SK-N-SH (cell line): ENCODE measurements around the gene OSBPL2. TPM values are rescaled to one million over a fixed set of nuclear protein-coding genes. Genes with fewer than 3 reads are reported as not detected.

Source experiments
- CTCF ChIA-PET: fragments of 300-600, 350-600 bp; formaldehyde crosslinking; extraction: SDS; loops from one replicate; lab custom pipeline; 2021; lab: Yijun Ruan, JAX
- POLR2A ChIA-PET: fragments of 350-600 bp; sonication (Branson Sonifier 250); formaldehyde crosslinking; extraction: SDS; loops from one replicate; lab custom pipeline; 2020; ENCODE audit warnings: antibody characterized with exemption, inconsistent platforms; lab: Yijun Ruan, JAX
- DNase-seq: peaks from one replicate; pipeline ENCODE4 v3.0.0; 2012
- H2AFZ ChIP-seq: fragments of 200-600 bp; sonication (generic); 2 replicates; pipeline ENCODE4 v1.8.1; 2016; ENCODE audit warnings: antibody characterized with exemption, mild to moderate bottlenecking, low read depth
- H3F3A ChIP-seq: fragments of 200-600 bp; sonication (generic); replicated peaks from 2 replicates; pipeline ENCODE3; 2016; ENCODE audit warnings: antibody characterized with exemption, mild to moderate bottlenecking; ENCODE audit not compliant: insufficient read depth
- H3K27ac ChIP-seq, 2 experiments: fragments of 200-500 bp in 1 of 2; fragments of 200-600 bp in 1 of 2; sonication (Bioruptor generic) in 1 of 2; sonication (generic), shearing (Covaris generic) in 1 of 2; 2 replicates each; pipeline versions ENCODE4 v1.5.1 to v1.6.1; 2014 to 2016; ENCODE audit warnings: low read depth in 2 of 2, inconsistent platforms in 1 of 2, low read length in 1 of 2, mild to moderate bottlenecking in 1 of 2, mixed read lengths in 1 of 2
- H3K27me3 ChIP-seq: fragments of 200-600 bp; sonication (generic), shearing (Covaris generic); 2 replicates; pipeline ENCODE4 v1.6.1; 2016; ENCODE audit warnings: mixed run types; ENCODE audit not compliant: insufficient read depth
- H3K36me3 ChIP-seq, 2 experiments: fragments of 200-500 bp in 1 of 2; fragments of 200-600 bp in 1 of 2; sonication (Bioruptor generic) in 1 of 2; sonication (generic) in 1 of 2; replicated peaks in 1 of 2; 2 replicates each; pipeline versions ENCODE3 to v1.5.1; 2014 to 2016; ENCODE audit warnings: low read length in 1 of 2, mild to moderate bottlenecking in 1 of 2; ENCODE audit not compliant: insufficient read depth in 2 of 2, control insufficient read depth in 1 of 2
- H3K4me1 ChIP-seq, 2 experiments: fragments of 200-500 bp in 1 of 2; fragments of 200-600 bp in 1 of 2; sonication (Bioruptor generic) in 1 of 2; sonication (generic), shearing (Covaris generic) in 1 of 2; 2 replicates each; pipeline versions ENCODE4 v1.5.1 to v1.6.1; 2014 to 2016; ENCODE audit warnings: low read depth in 1 of 2, low read length in 1 of 2, mixed run types in 1 of 2; ENCODE audit not compliant: insufficient read depth in 2 of 2, control insufficient read depth in 1 of 2
- H3K4me2 ChIP-seq: fragments of 200-600 bp; sonication (generic), shearing (Covaris generic); 2 replicates; pipeline ENCODE4 v1.6.1; 2017; ENCODE audit warnings: mixed run types
- H3K4me3 ChIP-seq, 2 experiments: fragments of 200-500 bp in 1 of 2; fragments of 200-600 bp in 1 of 2; sonication (Bioruptor generic) in 1 of 2; sonication (generic), shearing (Covaris generic) in 1 of 2; 2 replicates each; pipeline versions ENCODE4 v1.5.1 to v1.8.1; 2014 to 2016; ENCODE audit warnings: low read depth in 2 of 2, inconsistent platforms in 1 of 2, low read length in 1 of 2, mild to moderate bottlenecking in 1 of 2, mixed read lengths in 1 of 2, moderate library complexity in 1 of 2
- H3K79me2 ChIP-seq: fragments of 200-600 bp; sonication (generic); 2 replicates; pipeline ENCODE4 v1.8.1; 2017; ENCODE audit warnings: mild to moderate bottlenecking; ENCODE audit not compliant: insufficient read depth
- H3K9ac ChIP-seq: fragments of 200-600 bp; sonication (generic); 2 replicates; pipeline ENCODE4 v1.6.1; 2017; ENCODE audit warnings: mixed run types
- H3K9me2 ChIP-seq: fragments of 200-600 bp; sonication (generic); 2 replicates; pipeline ENCODE4 v1.6.1; 2017; ENCODE audit warnings: mixed run types
- H3K9me3 ChIP-seq: fragments of 200-600 bp; sonication (generic); 2 replicates; pipeline ENCODE4 v1.6.1; 2017; ENCODE audit warnings: mixed run types, mild to moderate bottlenecking, moderate library complexity
- H4K20me1 ChIP-seq: fragments of 200-600 bp; sonication (generic); 2 replicates; pipeline ENCODE4 v1.6.1; 2017; ENCODE audit warnings: mild to moderate bottlenecking, mixed run types; ENCODE audit not compliant: insufficient read depth
- CHD2 ChIP-seq: fragments of 150-350 bp; IDR thresholded peaks from 2 replicates; pipeline ENCODE4 v1.6.1; 2018; ENCODE audit warnings: low read length; ENCODE audit not compliant: partially characterized antibody
- CTCF ChIP-seq: fragments of 200-600 bp; sonication (generic); IDR thresholded peaks from 2 replicates; pipeline ENCODE4 v1.6.1; 2017; ENCODE audit warnings: antibody characterized with exemption, mild to moderate bottlenecking, moderate library complexity
- EZH2phosphoT487 ChIP-seq: fragments of 200-600 bp; sonication (generic); IDR thresholded peaks from 2 replicates; pipeline ENCODE4 v1.6.1; 2017; ENCODE audit warnings: low read depth, mixed run types, mild to moderate bottlenecking, antibody characterized with exemption, moderate library complexity, borderline replicate concordance
- FOSL2 ChIP-seq: IDR thresholded peaks from 2 replicates; pipeline ENCODE4 v1.4.0; 2012; ENCODE audit warnings: low read depth, mild to moderate bottlenecking, moderate library complexity, borderline replicate concordance
- FOXJ3 ChIP-seq: sonication (generic); formaldehyde crosslinking; IDR thresholded peaks from 2 replicates; pipeline ENCODE4 v1.5.1; 2020; ENCODE audit warnings: mild to moderate bottlenecking, missing genetic modification reagents
- FOXM1 ChIP-seq: IDR thresholded peaks from 2 replicates; pipeline ENCODE4 v1.4.0; 2012; ENCODE audit warnings: low read depth, mild to moderate bottlenecking
- GATA2 ChIP-seq: sonication (generic); formaldehyde crosslinking; IDR thresholded peaks from 2 replicates; pipeline ENCODE4 v1.5.0; 2020; ENCODE audit warnings: mild to moderate bottlenecking, missing genetic modification reagents
- JUND ChIP-seq: IDR thresholded peaks from 2 replicates; pipeline ENCODE4 v1.4.0; 2012
- MEF2A ChIP-seq: IDR thresholded peaks from 2 replicates; pipeline ENCODE4 v1.4.0; 2012; ENCODE audit warnings: low read depth, borderline replicate concordance
- NFIC ChIP-seq: IDR thresholded peaks from 2 replicates; pipeline ENCODE4 v1.4.0; 2012; ENCODE audit warnings: borderline replicate concordance
- NRF1 ChIP-seq: IDR thresholded peaks from 2 replicates; pipeline ENCODE4 v1.6.1; 2012; ENCODE audit warnings: low read depth, mild to moderate bottlenecking, low read length
- POLR2AphosphoS5 ChIP-seq: IDR thresholded peaks from 2 replicates; pipeline ENCODE4 v1.6.1; 2012; ENCODE audit warnings: low read depth, low read length
- RAD21 ChIP-seq: IDR thresholded peaks from 2 replicates; pipeline ENCODE4 v1.6.1; 2012; ENCODE audit warnings: mild to moderate bottlenecking, low read length
- RCOR1 ChIP-seq: fragments of 150-350 bp; IDR thresholded peaks from 2 replicates; pipeline ENCODE4 v1.6.1; 2017; ENCODE audit warnings: antibody characterized with exemption, low read length
- RFX5 ChIP-seq: IDR thresholded peaks from 2 replicates; pipeline ENCODE4 v1.6.1; 2012; ENCODE audit warnings: mild to moderate bottlenecking, improper control_type of control experiment, low read length
- RXRA ChIP-seq: IDR thresholded peaks from 2 replicates; pipeline ENCODE4 v1.4.0; 2012; ENCODE audit warnings: low read depth, mild to moderate bottlenecking, borderline replicate concordance
- SIN3A ChIP-seq: IDR thresholded peaks from 2 replicates; pipeline ENCODE4 v1.6.1; 2012; ENCODE audit warnings: low read depth, mild to moderate bottlenecking, low read length, moderate library complexity, borderline replicate concordance
- TCF12 ChIP-seq: IDR thresholded peaks from 2 replicates; pipeline ENCODE4 v1.4.0; 2012
- TEAD4 ChIP-seq: IDR thresholded peaks from 2 replicates; pipeline ENCODE4 v1.4.0; 2012; ENCODE audit warnings: mild to moderate bottlenecking, borderline replicate concordance; ENCODE audit not compliant: insufficient read depth
- USF1 ChIP-seq: IDR thresholded peaks from 2 replicates; pipeline ENCODE4 v1.4.0; 2012; ENCODE audit warnings: low read depth, borderline replicate concordance
- USF2 ChIP-seq: fragments of 150-350 bp; IDR thresholded peaks from 2 replicates; pipeline ENCODE4 v1.6.1; 2017; ENCODE audit warnings: antibody characterized with exemption, low read length, low read depth, borderline replicate concordance
- YY1 ChIP-seq: IDR thresholded peaks from 2 replicates; pipeline ENCODE4 v1.4.0; 2012; ENCODE audit warnings: low read depth, mild to moderate bottlenecking
- WGBS: methylation state at CpG from one replicate; pipeline ENCODE4 v1.1.6; 2017; ENCODE audit warnings: low lambda C conversion rate; 5-methylcytosine and 5-hydroxymethylcytosine counted together
- polyA plus RNA-seq, 3 experiments: library from polyadenylated mRNA; depleted of rRNA; stranded (reverse); fragments of >200 nt; gene quantifications; 2 replicates each; pipeline ENCODE4 v1.2.3, GENCODE V29; 2012
- TF ChIP-seq, protein P1 (sequence below): IDR thresholded peaks from 2 replicates; pipeline ENCODE4; 2012

The OSBPL2 gene
- polyA plus RNA-seq, 1 of the 3 experiments (the other 2 are of a cell fraction), result 17.7 TPM

DNA sequence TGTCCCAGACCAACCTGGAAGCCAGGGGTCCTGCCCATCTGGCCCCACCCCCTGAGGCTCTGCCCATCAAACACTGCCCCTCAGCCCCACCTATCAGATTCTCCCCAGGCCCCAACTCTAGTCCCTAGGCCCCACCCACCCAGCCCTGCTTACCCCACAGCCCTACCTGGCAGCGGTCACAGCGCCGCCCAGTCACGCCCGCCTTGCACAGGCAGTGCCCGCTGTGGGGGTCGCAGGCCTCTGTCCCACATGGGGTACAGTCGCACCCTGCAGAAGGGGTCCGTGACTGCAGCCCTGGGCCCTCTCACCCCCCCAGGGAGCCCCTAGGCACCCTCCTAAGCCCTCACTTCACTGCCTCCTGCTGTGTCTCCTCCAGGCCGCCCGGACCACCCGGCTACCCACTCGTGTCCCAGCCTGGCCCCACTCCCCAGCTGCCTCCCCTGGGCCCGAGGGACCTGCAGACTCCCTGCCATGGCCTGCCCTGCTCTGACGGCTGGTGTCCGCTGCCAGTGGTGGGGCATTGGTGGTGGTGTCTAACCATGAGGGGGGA is 84.2 kb downstream of the OSBPL2 start:
- TF ChIP-seq USF1 (no peak), CHD2 (no peak), GATA2 (CRISPR knock-in tag) (no peak), YY1 (no peak), TEAD4 (no peak), NRF1 (no peak), RCOR1 (no peak), TCF12 (no peak), RFX5 (no peak), FOXM1 (no peak), SIN3A (no peak), MEF2A (no peak), FOSL2 (no peak), CTCF (no peak)
- H3K4me2 ChIP-seq, result no peak overlapping the region
- POLR2A ChIA-PET, result no interaction called here
- H3K9me2 ChIP-seq, result no peaks in the 10 kb centered on the region
- no peak for DNase-seq
- H3K36me3 ChIP-seq, result peaks cover 0 to 57% of the 10 kb centered on the region in 2 experiments
- CTCF ChIA-PET, result no interaction called here
- H3K4me1 ChIP-seq, result no peaks in the 10 kb centered on the region
- no peaks in the 10 kb centered on the region for H4K20me1 ChIP-seq
- H3K9ac ChIP-seq, result no peak overlapping the region
- no peaks in the 10 kb centered on the region for H3K9me3 ChIP-seq
- H3K27ac ChIP-seq, result no peak overlapping the region
- H3F3A ChIP-seq, result no peaks in the 10 kb centered on the region
- H3K27me3 ChIP-seq, result no peaks in the 10 kb centered on the region
- H2AFZ ChIP-seq, result no peak overlapping the region
- H3K4me3 ChIP-seq, result no peak overlapping the region
- H3K79me2 ChIP-seq, result no peaks in the 10 kb centered on the region
- WGBS, result 97% methylated on average over 9 of the region's 16 CpGs

- Histone ChIP-seq H3K4me3 (no peak overlapping the region), H3F3A (no peaks in the 10 kb centered on the region), H3K36me3 (peaks cover 0 to 63% of the 10 kb centered on the region in 2 experiments), H3K9me2 (no peaks in the 10 kb centered on the region), H3K4me1 (no peaks in the 10 kb centered on the region), H4K20me1 (no peaks in the 10 kb centered on the region), H2AFZ (no peak overlapping the region), H3K9me3 (no peaks in the 10 kb centered on the region), H3K27me3 (no peaks in the 10 kb centered on the region), H3K9ac (no peak overlapping the region), H3K79me2 (no peaks in the 10 kb centered on the region), H3K4me2 (no peak overlapping the region), H3K27ac (no peak overlapping the region)
- no peak for DNase-seq
- ChIA-PET POLR2A (no interaction called here), CTCF (no interaction called here)
- WGBS, result 88% methylated on average over 22 of the region's 52 CpGs
- TF ChIP-seq RXRA (no peak), EZH2phosphoT487 (no peak), NRF1 (no peak), POLR2AphosphoS5 (no peak), USF2 (no peak), TCF12 (no peak), MEF2A (no peak), GATA2 (CRISPR knock-in tag) (no peak), CHD2 (no peak), NFIC (no peak), FOSL2 (no peak), JUND (no peak), FOXJ3 (CRISPR knock-in tag) (no peak), RAD21 (no peak)
- TF ChIP-seq, protein P1, sequence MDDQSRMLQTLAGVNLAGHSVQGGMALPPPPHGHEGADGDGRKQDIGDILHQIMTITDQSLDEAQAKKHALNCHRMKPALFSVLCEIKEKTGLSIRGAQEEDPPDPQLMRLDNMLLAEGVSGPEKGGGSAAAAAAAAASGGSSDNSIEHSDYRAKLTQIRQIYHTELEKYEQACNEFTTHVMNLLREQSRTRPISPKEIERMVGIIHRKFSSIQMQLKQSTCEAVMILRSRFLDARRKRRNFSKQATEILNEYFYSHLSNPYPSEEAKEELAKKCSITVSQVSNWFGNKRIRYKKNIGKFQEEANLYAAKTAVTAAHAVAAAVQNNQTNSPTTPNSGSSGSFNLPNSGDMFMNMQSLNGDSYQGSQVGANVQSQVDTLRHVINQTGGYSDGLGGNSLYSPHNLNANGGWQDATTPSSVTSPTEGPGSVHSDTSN, result no peak
Measured at GRCh38 chr20:62323146-62323979, 85.0 kb downstream of the OSBPL2 start.
